Measurements from ENCODE around the gene HSPA13. TPM values are rescaled to one million over a fixed set of nuclear protein-coding genes. Genes with fewer than 3 reads are reported as not detected.

Gene HSPA13
- 10 to 100 TPM; 14.1 to 23.8 (median 18.4) TPM for total RNA-seq

GRCh38 chr21:14382835-14383595 lies at the start of gene HSPA13:
Gene HSPA13 (minus strand): TSS chr21:14383146. CDS start chr21:14383119, 27 bp downstream.
- TF ChIP-seq POLR2A (IDR thresholded peaks at IDR 0.05) (peak in 1 of 2 donors; percentile 42), EP300 (IDR thresholded peaks at IDR 0.05) (no peak), POLR2AphosphoS5 (IDR thresholded peaks at IDR 0.05) (peak; percentile 67), CTCF (IDR thresholded peaks at IDR 0.05) (no peak)
- Histone ChIP-seq H3K27ac (peak within 1 kb of the TSS; percentile 88 to 94 (median 92)), H3K36me3 (peaks cover 0 to 4% of the 10 kb centered on the region in 2 donors), H3K9me3 (no peaks in the 10 kb centered on the region), H3K4me3 (peak within 1 kb of the TSS; percentile 77 to 92), H3K27me3 (no peaks in the 10 kb centered on the region), H3K4me1 (peaks cover 0 to 38% (median 3%) of the 10 kb centered on the region in 3 donors)
- WGBS, 2 donors (ENCODE audit: low coverage in 1 of 2): 0% methylated on average over 9 to 11 of the region's 46 CpGs
- ATAC-seq: peak; percentile 99

- Histone ChIP-seq H3K27ac (no peak overlapping the region), H3K4me3 (no peak overlapping the region), H3K4me1 (no peaks in the 10 kb centered on the region), H3K9me3 (peaks cover 0 to 47% (median 0%) of the 10 kb centered on the region in 3 donors), H3K36me3 (no peaks in the 10 kb centered on the region), H3K27me3 (no peaks in the 10 kb centered on the region)
- no peak for TF ChIP-seq CTCF (IDR thresholded peaks at IDR 0.05)
- TF ChIP-seq POLR2A (IDR thresholded peaks at IDR 0.05): no peak
- no peak for TF ChIP-seq EP300 (IDR thresholded peaks at IDR 0.05)
- no peak for TF ChIP-seq POLR2AphosphoS5 (IDR thresholded peaks at IDR 0.05)
- ATAC-seq: no peak
- WGBS, 2 donors (ENCODE audit: low coverage in 1 of 2): 79 to 81% methylated on average over 2 of the region's 2 CpGs
These were observed 36.0 kb upstream of the HSPA13 start for GRCh38 chr21:14418920-14419319.

- Histone ChIP-seq H3K4me1 (no peaks in the 10 kb centered on the region), H3K9me3 (peaks cover 0 to 37% (median 0%) of the 10 kb centered on the region in 3 donors), H3K27me3 (no peaks in the 10 kb centered on the region), H3K36me3 (no peaks in the 10 kb centered on the region), H3K4me3 (no peak overlapping the region), H3K27ac (no peak overlapping the region)
- ATAC-seq: no peak
- WGBS, 2 donors (ENCODE audit: low coverage in 1 of 2): 68% methylated on average over 2 of the region's 2 CpGs; no CpG with 5 or more reads in 1 of the 2 donors
- TF ChIP-seq CTCF (IDR thresholded peaks at IDR 0.05) (no peak), POLR2A (IDR thresholded peaks at IDR 0.05) (no peak), POLR2AphosphoS5 (IDR thresholded peaks at IDR 0.05) (no peak), EP300 (IDR thresholded peaks at IDR 0.05) (no peak)
These were observed 32.1 kb upstream of the HSPA13 start for GRCh38 chr21:14414932-14415508.

GRCh38 chr21:14405962-14406361 lies 23.0 kb upstream of the HSPA13 start:
- WGBS, 2 donors (ENCODE audit: low coverage in 1 of 2): 33 to 36% methylated on average over 2 of the region's 2 CpGs
- no peak for TF ChIP-seq CTCF (IDR thresholded peaks at IDR 0.05)
- TF ChIP-seq EP300 (IDR thresholded peaks at IDR 0.05): no peak
- no peak for TF ChIP-seq POLR2A (IDR thresholded peaks at IDR 0.05)
- TF ChIP-seq POLR2AphosphoS5 (IDR thresholded peaks at IDR 0.05): no peak
- H3K36me3 ChIP-seq: no peaks in the 10 kb centered on the region
- no peak overlapping the region for H3K4me3 ChIP-seq
- H3K4me1 ChIP-seq: no peaks in the 10 kb centered on the region
- no peak overlapping the region for H3K27ac ChIP-seq
- ATAC-seq: no peak
- H3K27me3 ChIP-seq: no peaks in the 10 kb centered on the region
- H3K9me3 ChIP-seq: no peaks in the 10 kb centered on the region
